ENCODE results near the gene TASL.

TASL gene

DNA sequence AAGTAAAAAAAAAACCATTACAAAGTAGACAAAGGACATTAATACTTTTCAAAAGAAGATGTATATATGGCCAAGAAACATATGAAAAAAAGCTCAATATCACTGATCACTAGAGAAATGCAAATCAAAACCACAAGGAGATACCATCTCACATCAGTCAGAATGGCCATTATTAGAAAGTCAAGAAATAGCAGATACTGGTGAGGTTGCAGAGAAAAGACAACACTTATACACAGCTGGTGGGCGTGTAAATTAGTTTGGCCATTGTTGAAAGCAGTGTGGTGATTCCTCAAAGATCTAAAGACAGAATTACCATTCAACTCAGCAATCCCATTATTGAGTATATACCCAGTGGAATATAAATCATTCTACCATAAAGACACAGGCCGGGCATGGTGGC lies 39.3 kb downstream of the TASL start:
- no peak for ATAC-seq
- no peak for DNase-seq

DNA sequence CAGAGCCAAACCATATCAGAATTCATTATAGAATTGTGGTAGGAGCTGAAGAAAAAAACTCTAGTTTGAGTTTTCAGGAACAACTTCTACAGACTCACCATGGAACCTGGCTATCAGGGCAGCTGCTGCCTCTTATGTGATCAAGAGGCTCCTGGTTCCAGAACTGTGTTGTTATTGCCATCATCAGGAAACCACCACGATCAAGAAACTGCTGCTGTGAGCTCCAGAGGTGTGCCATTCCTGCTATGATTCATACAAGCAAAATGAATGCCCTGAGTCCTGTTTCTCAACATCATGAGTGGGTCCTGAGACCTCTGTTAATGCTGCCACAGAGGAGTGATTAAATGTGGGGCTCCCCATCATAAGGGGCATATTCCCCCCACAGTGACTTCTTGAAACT lies 43.7 kb downstream of the TASL start:
- Mint-ChIP-seq H3K27ac (no peak overlapping the region), H3K9me3 (no peaks in the 10 kb centered on the region), H3K27me3 (no peaks in the 10 kb centered on the region), H3K4me3 (no peak overlapping the region), H3K4me1 (no peaks in the 10 kb centered on the region), H3K36me3 (ENCODE audit: low read depth) (no peaks in the 10 kb centered on the region)
- no peak for DNase-seq
- no peak for ATAC-seq

More for the DNA sequence above, 39.3 kb downstream of the TASL start:
- H3K9me3 Mint-ChIP-seq, result no peaks in the 10 kb centered on the region
- H3K36me3 Mint-ChIP-seq (ENCODE audit: low read depth), result no peaks in the 10 kb centered on the region
- no peak overlapping the region for H3K4me3 Mint-ChIP-seq
- H3K27ac Mint-ChIP-seq, result no peak overlapping the region
- H3K27me3 Mint-ChIP-seq, result no peaks in the 10 kb centered on the region
- no peaks in the 10 kb centered on the region for H3K4me1 Mint-ChIP-seq

- no peak overlapping the region for H3K4me3 Mint-ChIP-seq
- H3K27me3 Mint-ChIP-seq, result no peaks in the 10 kb centered on the region
- ATAC-seq (no peak), DNase-seq (no peak)
- no peaks in the 10 kb centered on the region for H3K36me3 Mint-ChIP-seq (ENCODE audit: low read depth)
- no peaks in the 10 kb centered on the region for H3K4me1 Mint-ChIP-seq
- H3K9me3 Mint-ChIP-seq, result no peaks in the 10 kb centered on the region
- H3K27ac Mint-ChIP-seq, result no peak overlapping the region
Measured at GRCh38 chrX:30533266-30533665, 44.3 kb downstream of the TASL start.

DNA sequence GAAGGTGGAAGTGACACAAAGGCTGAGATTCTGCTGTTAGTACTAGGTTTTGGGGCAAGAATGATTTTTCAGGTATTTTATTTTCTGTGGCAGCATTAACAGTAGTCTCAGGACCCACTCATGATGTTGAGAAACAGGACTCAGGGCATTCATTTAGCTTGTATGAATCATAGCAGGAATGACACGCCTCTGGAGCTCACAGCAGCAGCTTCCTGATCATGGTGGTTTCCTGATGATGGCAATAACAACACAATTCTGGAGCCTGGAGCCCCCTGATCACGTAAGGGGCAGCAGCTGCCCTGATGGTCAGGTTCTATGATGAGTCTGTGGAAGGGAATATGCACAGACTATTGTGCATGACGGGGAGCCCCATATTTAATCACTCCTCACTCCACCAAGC lies 47.0 kb downstream of the TASL start:
- H3K9me3 Mint-ChIP-seq, result no peaks in the 10 kb centered on the region
- no peak overlapping the region for H3K4me3 Mint-ChIP-seq
- no peak overlapping the region for H3K27ac Mint-ChIP-seq
- no peaks in the 10 kb centered on the region for H3K4me1 Mint-ChIP-seq
- ATAC-seq (no peak), DNase-seq (no peak)
- no peaks in the 10 kb centered on the region for H3K36me3 Mint-ChIP-seq (ENCODE audit: low read depth)
- no peaks in the 10 kb centered on the region for H3K27me3 Mint-ChIP-seq

GRCh38 chrX:30525732-30526131 lies 51.8 kb downstream of the TASL start:
- H3K9me3 Mint-ChIP-seq, result no peaks in the 10 kb centered on the region
- no peaks in the 10 kb centered on the region for H3K36me3 Mint-ChIP-seq (ENCODE audit: low read depth)
- H3K27ac Mint-ChIP-seq, result no peak overlapping the region
- DNase-seq (no peak), ATAC-seq (no peak)
- no peaks in the 10 kb centered on the region for H3K27me3 Mint-ChIP-seq
- H3K4me3 Mint-ChIP-seq, result no peak overlapping the region
- no peaks in the 10 kb centered on the region for H3K4me1 Mint-ChIP-seq

DNA sequence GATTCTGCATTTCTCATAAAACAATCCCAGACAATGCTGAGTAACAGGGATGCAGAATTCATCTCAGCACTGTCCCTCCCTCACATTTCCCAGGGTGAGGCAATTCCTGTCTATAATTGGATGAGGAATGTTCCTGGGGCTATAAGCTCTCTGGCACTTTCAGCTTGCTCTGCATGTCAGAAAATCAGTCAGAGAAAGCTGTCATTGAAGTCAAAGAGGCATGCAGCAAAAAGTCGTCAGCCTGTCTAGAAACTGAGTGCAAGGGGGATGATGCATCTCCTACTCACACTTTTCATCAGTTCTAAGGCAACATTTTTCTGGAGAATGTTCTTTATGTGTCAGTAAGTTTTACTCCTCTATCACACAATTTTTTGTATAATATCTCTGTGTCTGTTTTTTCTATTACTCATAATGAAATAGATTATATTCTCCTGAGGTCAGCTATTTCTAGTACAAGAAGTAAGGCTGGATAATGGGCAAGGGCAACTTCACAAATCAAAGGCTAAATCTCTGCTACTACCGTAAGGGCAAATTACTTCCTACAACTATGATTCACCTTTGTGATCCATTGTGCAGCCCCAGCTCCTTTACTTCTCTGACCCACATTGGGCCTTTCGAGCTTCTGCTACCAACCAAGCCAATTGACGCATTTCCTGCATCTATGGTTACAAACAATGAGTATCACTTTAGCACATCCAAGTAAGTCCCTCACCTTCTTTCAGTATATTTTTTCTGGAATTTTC lies 56.0 kb downstream of the TASL start:
- H3K4me1 Mint-ChIP-seq, result no peaks in the 10 kb centered on the region
- no peak overlapping the region for H3K4me3 Mint-ChIP-seq
- no peaks in the 10 kb centered on the region for H3K36me3 Mint-ChIP-seq (ENCODE audit: low read depth)
- no peaks in the 10 kb centered on the region for H3K27me3 Mint-ChIP-seq
- H3K9me3 Mint-ChIP-seq, result no peaks in the 10 kb centered on the region
- H3K27ac Mint-ChIP-seq, result no peak overlapping the region
- no peak for DNase-seq
- no peak for ATAC-seq

- DNase-seq, result no peak
Measured at GRCh38 chrX:30513284-30513683, 64.3 kb downstream of the TASL start.

More at GRCh38 chrX:30513284-30513683, 64.3 kb downstream of the TASL start:
- ATAC-seq, result no peak
- no peaks in the 10 kb centered on the region for H3K4me1 Mint-ChIP-seq
- H3K9me3 Mint-ChIP-seq, result no peaks in the 10 kb centered on the region
- H3K36me3 Mint-ChIP-seq (ENCODE audit: low read depth), result no peaks in the 10 kb centered on the region
- no peaks in the 10 kb centered on the region for H3K27me3 Mint-ChIP-seq
- no peak overlapping the region for H3K27ac Mint-ChIP-seq
- no peak overlapping the region for H3K4me3 Mint-ChIP-seq

Measured in activated naive CD8-positive, alpha-beta T cell treated with anti-CD3 and anti-CD28 coated beads, Interleukin-2, amount 50 U/mL, for 24 hours (primary cell).